Inflammatory macrophage (primary cell): Measurements from ENCODE around the gene CLK2.
"Not testable (repeated sequence)": the region's sequence is repeated elsewhere in the genome, so short reads cannot be mapped to it uniquely, and the experiment has no call there.

Experiments used
- DNase-seq, 2 donors: peaks; one replicate each; pipeline ENCODE4 v3.0.0-alpha.2; 2020 to 2022

CLK2 gene

GRCh38 chr1:155241841-155242264 is 31.5 kb downstream of the CLK2 start:
- DNase-seq: peak; percentile 91 to 97

GRCh38 chr1:155241069-155241679 is 32.1 kb downstream of the CLK2 start:
- DNase-seq: peak; percentile 92

- peak; percentile 41 to 66 for DNase-seq
Measured at GRCh38 chr1:155236451-155236850, 36.9 kb downstream of the CLK2 start.

- not testable (repeated sequence) for DNase-seq
Measured at GRCh38 chr1:155235375-155235774, 37.9 kb downstream of the CLK2 start.

- DNase-seq: not testable (repeated sequence)
Measured at GRCh38 chr1:155233502-155233901, 39.8 kb downstream of the CLK2 start.

GRCh38 chr1:155232001-155232978 is 41.0 kb downstream of the CLK2 start:
- not testable (repeated sequence) for DNase-seq

GRCh38 chr1:155231302-155231701 is 42.0 kb downstream of the CLK2 start:
- not testable (repeated sequence) for DNase-seq

- no peak for DNase-seq
Measured at GRCh38 chr1:155228096-155228427, 45.2 kb downstream of the CLK2 start.

- DNase-seq: peak; percentile 99
Measured at GRCh38 chr1:155227261-155228095, 45.8 kb downstream of the CLK2 start.

GRCh38 chr1:155226910-155227260 is 46.4 kb downstream of the CLK2 start:
- peak; percentile 50 to 66 for DNase-seq

- DNase-seq: peak; percentile 90
Measured at GRCh38 chr1:155226188-155226909, 47.0 kb downstream of the CLK2 start.

- not testable (repeated sequence) for DNase-seq
Measured at GRCh38 chr1:155225404-155225759, 47.9 kb downstream of the CLK2 start.

GRCh38 chr1:155223047-155223446 is 50.3 kb downstream of the CLK2 start:
- DNase-seq: peak; percentile 57 to 60

- peak; percentile 42 to 46 for DNase-seq
Measured at GRCh38 chr1:155220211-155220965, 52.9 kb downstream of the CLK2 start.

- peak; percentile 88 to 95 for DNase-seq
Measured at GRCh38 chr1:155219592-155220031, 53.7 kb downstream of the CLK2 start.

- DNase-seq: peak; percentile 76 to 79
Measured at GRCh38 chr1:155218854-155219591, 54.3 kb downstream of the CLK2 start.

GRCh38 chr1:155214702-155215101 is 58.6 kb downstream of the CLK2 start:
- not testable (repeated sequence) for DNase-seq
